ENCODE results near the gene MBTPS2. TPM values are rescaled to one million over a fixed set of nuclear protein-coding genes. Genes with fewer than 3 reads are reported as not detected.

Gene MBTPS2
- total and polyA plus RNA-seq, 9 of the 15 experiments (the other 6 are each of a cell fraction or from before 2014, with no cell fraction given), result 2.3 to 18.7 (median 4.0) TPM

DNA sequence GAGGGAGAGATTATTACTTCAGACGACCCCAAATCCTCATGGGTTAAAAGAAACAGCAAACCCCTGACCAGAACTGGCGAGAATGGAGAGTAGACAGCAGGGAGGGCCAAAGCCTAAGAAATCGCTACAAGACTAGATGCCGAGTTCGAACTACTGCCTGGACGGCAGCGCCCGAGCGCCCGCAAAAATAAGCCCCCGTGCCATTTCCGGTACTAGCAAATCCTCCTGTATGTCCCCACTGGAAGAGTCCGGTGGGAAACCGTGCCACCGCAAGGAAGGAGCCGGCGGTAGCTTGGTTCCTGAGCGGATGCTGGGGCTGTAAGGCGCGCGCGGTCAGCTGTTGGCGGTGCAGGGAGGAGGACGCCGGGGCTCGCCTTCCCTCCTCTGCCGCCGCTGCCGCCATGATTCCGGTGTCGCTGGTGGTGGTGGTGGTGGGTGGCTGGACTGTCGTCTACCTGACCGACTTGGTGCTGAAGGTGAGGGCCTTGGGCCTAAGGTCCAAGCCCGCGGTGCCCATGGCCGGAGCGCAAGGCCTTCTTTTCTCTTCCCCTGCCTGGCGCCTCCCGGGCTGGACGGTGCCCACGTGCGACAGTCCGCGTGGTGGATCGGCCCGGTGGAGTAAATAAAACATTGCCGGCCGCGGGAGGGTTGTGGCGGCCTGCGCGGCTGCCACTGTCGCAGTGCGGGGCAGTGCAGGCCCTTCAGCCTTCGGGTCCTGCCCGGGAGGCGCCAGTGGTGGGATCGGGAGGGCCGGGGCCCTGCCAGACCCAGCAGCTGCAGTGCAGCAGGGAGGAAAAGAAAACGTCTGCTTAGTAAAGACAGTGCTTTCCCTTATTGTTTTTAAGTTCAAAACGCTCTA lies at the start of gene MBTPS2 (continued):
- no peak for TF ChIP-seq ZNF398 (CRISPR knock-in tag; IDR thresholded peaks at IDR 0.05)
- no peak for TF ChIP-seq HMG20B (CRISPR knock-in tag; IDR thresholded peaks at IDR 0.05)
- peak; percentile 51; the same call in 1 of the 2 replicates for TF ChIP-seq SOX6 (IDR thresholded peaks at IDR 0.05)
- peak; percentile 18 to 48; a peak in 1 of 4 replicates for TF ChIP-seq TEAD1 (CRISPR knock-in tag; IDR thresholded peaks at IDR 0.05)
- TF ChIP-seq CHAMP1 (IDR thresholded peaks at IDR 0.05), result peak; percentile 69; the same call in 1 of the 2 replicates
- TF ChIP-seq ZNF316 (IDR thresholded peaks at IDR 0.05), result no peak
- TF ChIP-seq HMBOX1 (IDR thresholded peaks at IDR 0.05), result no peak
- TF ChIP-seq SIN3A (IDR thresholded peaks at IDR 0.05; ENCODE audit: borderline replicate concordance in 2 of 2, control insufficient read depth in 1 of 2, low read depth in 2 of 2, low read length in 2 of 2), result peak in 1 of 2 experiments; percentile 76; a peak in 1 of 4 replicates
- peak; percentile 37; the same call in 1 of the 2 replicates for TF ChIP-seq MAFK (IDR thresholded peaks at IDR 0.05; ENCODE audit: low read length)
- no peak for TF ChIP-seq MEF2D (tag; conservative IDR thresholded peaks at IDR 0.05; ENCODE audit: low read depth)
- TF ChIP-seq OTX1 (CRISPR knock-in tag; IDR thresholded peaks at IDR 0.05), result no peak
- TF ChIP-seq ZNF146 (CRISPR knock-in tag; IDR thresholded peaks at IDR 0.05; ENCODE audit: unreplicated experiment), result no peak
- TF ChIP-seq, protein P1, sequence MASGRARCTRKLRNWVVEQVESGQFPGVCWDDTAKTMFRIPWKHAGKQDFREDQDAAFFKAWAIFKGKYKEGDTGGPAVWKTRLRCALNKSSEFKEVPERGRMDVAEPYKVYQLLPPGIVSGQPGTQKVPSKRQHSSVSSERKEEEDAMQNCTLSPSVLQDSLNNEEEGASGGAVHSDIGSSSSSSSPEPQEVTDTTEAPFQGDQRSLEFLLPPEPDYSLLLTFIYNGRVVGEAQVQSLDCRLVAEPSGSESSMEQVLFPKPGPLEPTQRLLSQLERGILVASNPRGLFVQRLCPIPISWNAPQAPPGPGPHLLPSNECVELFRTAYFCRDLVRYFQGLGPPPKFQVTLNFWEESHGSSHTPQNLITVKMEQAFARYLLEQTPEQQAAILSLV (tag; IDR thresholded peaks at IDR 0.05), result no peak
- TF ChIP-seq DNMT1 (IDR thresholded peaks at IDR 0.05), result no peak
- TF ChIP-seq E2F1 (CRISPR knock-in tag; IDR thresholded peaks at IDR 0.05), result no peak
- no peak; the same call in 1 of the 2 replicates for TF ChIP-seq TCF3 (CRISPR knock-in tag; IDR thresholded peaks at IDR 0.05)
- TF ChIP-seq, protein P2, sequence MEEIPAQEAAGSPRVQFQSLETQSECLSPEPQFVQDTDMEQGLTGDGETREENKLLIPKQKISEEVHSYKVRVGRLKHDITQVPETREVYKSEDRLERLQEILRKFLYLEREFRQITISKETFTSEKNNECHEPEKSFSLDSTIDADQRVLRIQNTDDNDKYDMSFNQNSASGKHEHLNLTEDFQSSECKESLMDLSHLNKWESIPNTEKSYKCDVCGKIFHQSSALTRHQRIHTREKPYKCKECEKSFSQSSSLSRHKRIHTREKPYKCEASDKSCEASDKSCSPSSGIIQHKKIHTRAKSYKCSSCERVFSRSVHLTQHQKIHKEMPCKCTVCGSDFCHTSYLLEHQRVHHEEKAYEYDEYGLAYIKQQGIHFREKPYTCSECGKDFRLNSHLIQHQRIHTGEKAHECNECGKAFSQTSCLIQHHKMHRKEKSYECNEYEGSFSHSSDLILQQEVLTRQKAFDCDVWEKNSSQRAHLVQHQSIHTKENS (CRISPR knock-in tag; IDR thresholded peaks at IDR 0.05), result no peak

Measured in K562 (cell line).